Fibroblast of pulmonary artery (primary cell): ENCODE data around the gene IL4I1.
A peak's percentile ranks its signal among the peaks of the same experiment; 100 is the strongest.
"Not testable (repeated sequence)": the region's sequence is repeated elsewhere in the genome, so short reads cannot be mapped to it uniquely, and the experiment has no call there.

Source experiments
- DNase-seq: peaks from one replicate; pipeline ENCODE4 v3.0.0-alpha.2; 2010; ENCODE audit warnings: low read depth
- H3K4me3 ChIP-seq: replicated peaks from 2 replicates; pipeline ENCODE4 v1.5.1; 2011; ENCODE audit warnings: low read depth, mild to moderate bottlenecking, control low read depth, low read length, moderate library complexity
- CTCF ChIP-seq: IDR thresholded peaks from 2 replicates; pipeline ENCODE4 v1.5.1; 2011; ENCODE audit warnings: mild to moderate bottlenecking, control low read depth, low read length, inconsistent platforms; ENCODE audit errors: missing control alignments

IL4I1 gene

GRCh38 chr19:49896863-49897621, at the start of gene IL4I1:
TSS of gene IL4I1 (minus strand) at chr19:49896887. CDS start at chr19:49896160, 727 bp downstream.
- TF ChIP-seq CTCF = no peak
- DNase-seq = peak; percentile 38
- no peak within 1 kb of the TSS for H3K4me3 ChIP-seq

GRCh38 chr19:49946415-49946814, 49.7 kb upstream of the IL4I1 start:
- no peak for TF ChIP-seq CTCF
- no peak for DNase-seq
- no peak overlapping the region for H3K4me3 ChIP-seq

GRCh38 chr19:49944567-49944966, 47.9 kb upstream of the IL4I1 start:
- H3K4me3 ChIP-seq, DNase-seq: not testable (repeated sequence)

- no peak for DNase-seq
- TF ChIP-seq CTCF = no peak
- no peak overlapping the region for H3K4me3 ChIP-seq
Measured at GRCh38 chr19:49940482-49940791, 43.8 kb upstream of the IL4I1 start.

GRCh38 chr19:49939721-49940481, 43.2 kb upstream of the IL4I1 start:
- no peak for TF ChIP-seq CTCF
- no peak for DNase-seq
- no peak overlapping the region for H3K4me3 ChIP-seq

- TF ChIP-seq CTCF = no peak
- no peak overlapping the region for H3K4me3 ChIP-seq
- DNase-seq = no peak
Measured at GRCh38 chr19:49938662-49939061, 42.0 kb upstream of the IL4I1 start.

GRCh38 chr19:49937750-49938381, 41.2 kb upstream of the IL4I1 start:
- peak; percentile 96 for TF ChIP-seq CTCF
- peak; percentile 75 for DNase-seq
- peak overlapping the region; percentile 21 for H3K4me3 ChIP-seq
